Activated T-helper 9 cell treated with anti-CD3 and anti-CD28 coated beads, Interleukin-2, amount 50 U/mL, for 16 hours (primary cell): ENCODE measurements around the gene OR10G8.

Source experiments
- DNase-seq: peaks from one replicate; pipeline ENCODE4 v3.0.0-alpha.2; 2020; ENCODE audit warnings: low read depth

OR10G8 gene

GRCh38 chr11:124078591-124078990 lies 52.0 kb downstream of the OR10G8 start:
- DNase-seq: no peak

- DNase-seq: no peak
These were observed 53.2 kb downstream of the OR10G8 start for GRCh38 chr11:124079631-124080326.
